ENCODE results near the gene DAD1. TPM values are rescaled to one million over a fixed set of nuclear protein-coding genes. Genes with fewer than 3 reads are reported as not detected.

DAD1 gene
- polyA plus RNA-seq, 1 of the 3 experiments (the other 2 are of a cell fraction) = 406 TPM

DNA sequence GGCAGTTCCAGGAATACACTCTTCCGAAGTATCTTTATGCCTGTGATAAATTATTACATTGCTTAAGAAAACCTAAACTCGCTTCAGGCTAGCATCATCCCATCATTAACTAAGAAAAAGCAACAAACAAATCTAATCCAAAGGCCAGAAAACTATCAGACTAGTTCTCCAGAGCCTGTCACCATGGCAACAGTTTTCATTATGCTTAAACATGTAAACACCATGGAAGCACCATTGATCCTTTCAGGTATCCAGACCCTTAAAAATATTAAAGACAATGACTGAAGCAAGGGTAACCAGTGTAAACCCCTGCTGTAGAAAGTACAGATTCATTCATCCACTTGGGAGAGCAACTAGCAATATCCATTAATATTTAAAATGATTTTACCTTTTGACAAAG, 9.8 kb downstream of the DAD1 start:
- POLR2A ChIA-PET = no interaction called here
- no peak for DNase-seq

GRCh38 chr14:22577334-22577908, 11.6 kb downstream of the DAD1 start:
- no peak overlapping the region for H3K4me2 ChIP-seq
- no peak overlapping the region for H2AFZ ChIP-seq (ENCODE audit: low read depth)
- H3K27me3 ChIP-seq (ENCODE audit: insufficient read depth) = no peaks in the 10 kb centered on the region
- H3K4me3 ChIP-seq (ENCODE audit: low read depth in 2 of 2, low read length in 1 of 2) = no peak overlapping the region
- H3K79me2 ChIP-seq (ENCODE audit: insufficient read depth) = peaks cover 87% of the 10 kb centered on the region
- no peak overlapping the region for H3K9ac ChIP-seq
- no peaks in the 10 kb centered on the region for H3K9me2 ChIP-seq
- no peak for DNase-seq
- H3K4me1 ChIP-seq (ENCODE audit: control insufficient read depth in 1 of 2, insufficient read depth in 2 of 2, low read depth in 1 of 2, low read length in 1 of 2) = peaks cover 0 to 7% of the 10 kb centered on the region in 2 experiments; a peak in 2 of 4 replicates
- H3K27ac ChIP-seq (ENCODE audit: low read depth in 2 of 2, low read length in 1 of 2) = no peak overlapping the region
- POLR2A ChIA-PET = no interaction called here
- H3K36me3 ChIP-seq (replicated peaks in 1 of 2; ENCODE audit: control insufficient read depth in 1 of 2, insufficient read depth in 2 of 2, low read length in 1 of 2) = peaks cover 20 to 22% of the 10 kb centered on the region in 2 experiments
- H3F3A ChIP-seq (replicated peaks; ENCODE audit: insufficient read depth) = peaks cover 14% of the 10 kb centered on the region
- WGBS (ENCODE audit: low lambda C conversion rate) = 90% methylated on average over 6 of the region's 6 CpGs
- H3K9me3 ChIP-seq = no peaks in the 10 kb centered on the region
- CTCF ChIA-PET = no interaction called here
- no peak for TF ChIP-seq FOSL2 (IDR thresholded peaks at IDR 0.05; ENCODE audit: borderline replicate concordance, low read depth)
- no peak for TF ChIP-seq YY1 (IDR thresholded peaks at IDR 0.05; ENCODE audit: low read depth)
- TF ChIP-seq, protein P1, sequence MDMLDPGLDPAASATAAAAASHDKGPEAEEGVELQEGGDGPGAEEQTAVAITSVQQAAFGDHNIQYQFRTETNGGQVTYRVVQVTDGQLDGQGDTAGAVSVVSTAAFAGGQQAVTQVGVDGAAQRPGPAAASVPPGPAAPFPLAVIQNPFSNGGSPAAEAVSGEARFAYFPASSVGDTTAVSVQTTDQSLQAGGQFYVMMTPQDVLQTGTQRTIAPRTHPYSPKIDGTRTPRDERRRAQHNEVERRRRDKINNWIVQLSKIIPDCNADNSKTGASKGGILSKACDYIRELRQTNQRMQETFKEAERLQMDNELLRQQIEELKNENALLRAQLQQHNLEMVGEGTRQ (IDR thresholded peaks at IDR 0.05; ENCODE audit: borderline replicate concordance, low read depth, low read length) = no peak
- no peak for TF ChIP-seq ZBTB33 (IDR thresholded peaks at IDR 0.05; ENCODE audit: borderline replicate concordance, low read depth)
- TF ChIP-seq, protein P2, sequence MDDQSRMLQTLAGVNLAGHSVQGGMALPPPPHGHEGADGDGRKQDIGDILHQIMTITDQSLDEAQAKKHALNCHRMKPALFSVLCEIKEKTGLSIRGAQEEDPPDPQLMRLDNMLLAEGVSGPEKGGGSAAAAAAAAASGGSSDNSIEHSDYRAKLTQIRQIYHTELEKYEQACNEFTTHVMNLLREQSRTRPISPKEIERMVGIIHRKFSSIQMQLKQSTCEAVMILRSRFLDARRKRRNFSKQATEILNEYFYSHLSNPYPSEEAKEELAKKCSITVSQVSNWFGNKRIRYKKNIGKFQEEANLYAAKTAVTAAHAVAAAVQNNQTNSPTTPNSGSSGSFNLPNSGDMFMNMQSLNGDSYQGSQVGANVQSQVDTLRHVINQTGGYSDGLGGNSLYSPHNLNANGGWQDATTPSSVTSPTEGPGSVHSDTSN (IDR thresholded peaks at IDR 0.05) = no peak
- no peak for TF ChIP-seq FOXJ3 (CRISPR knock-in tag; IDR thresholded peaks at IDR 0.05)
- no peak for TF ChIP-seq ELF1 (IDR thresholded peaks at IDR 0.05)
- TF ChIP-seq NRF1 (IDR thresholded peaks at IDR 0.05; ENCODE audit: low read depth, low read length) = no peak
- no peak for TF ChIP-seq RFX5 (IDR thresholded peaks at IDR 0.05; ENCODE audit: low read length)
- TF ChIP-seq USF1 (IDR thresholded peaks at IDR 0.05; ENCODE audit: borderline replicate concordance, low read depth) = no peak
- no peak for TF ChIP-seq SMC3 (IDR thresholded peaks at IDR 0.05; ENCODE audit: low read depth, low read length)
- TF ChIP-seq TCF12 (IDR thresholded peaks at IDR 0.05) = no peak
- peaks cover 31% of the 10 kb centered on the region for H4K20me1 ChIP-seq (ENCODE audit: insufficient read depth)

More for the DNA sequence above, 9.8 kb downstream of the DAD1 start:
- no peak overlapping the region for H3K9ac ChIP-seq
- no peak overlapping the region for H3K27ac ChIP-seq (ENCODE audit: low read depth in 2 of 2, low read length in 1 of 2)
- H3K27me3 ChIP-seq (ENCODE audit: insufficient read depth) = no peaks in the 10 kb centered on the region
- peaks cover 8 to 23% of the 10 kb centered on the region in 2 experiments for H3K36me3 ChIP-seq (replicated peaks in 1 of 2; ENCODE audit: control insufficient read depth in 1 of 2, insufficient read depth in 2 of 2, low read length in 1 of 2)
- no peak overlapping the region for H3K4me3 ChIP-seq (ENCODE audit: low read depth in 2 of 2, low read length in 1 of 2)
- H2AFZ ChIP-seq (ENCODE audit: low read depth) = no peak overlapping the region
- WGBS (ENCODE audit: low lambda C conversion rate) = 100% methylated on average over 2 of the region's 2 CpGs
- peaks cover 31% of the 10 kb centered on the region for H4K20me1 ChIP-seq (ENCODE audit: insufficient read depth)
- H3K79me2 ChIP-seq (ENCODE audit: insufficient read depth) = peaks cover 96% of the 10 kb centered on the region
- H3K9me2 ChIP-seq = no peaks in the 10 kb centered on the region
- peaks cover under 1% of the 10 kb centered on the region for H3F3A ChIP-seq (replicated peaks; ENCODE audit: insufficient read depth)
- no peaks in the 10 kb centered on the region; a peak in 1 of 4 replicates for H3K4me1 ChIP-seq (ENCODE audit: control insufficient read depth in 1 of 2, insufficient read depth in 2 of 2, low read depth in 1 of 2, low read length in 1 of 2)
- no peak overlapping the region for H3K4me2 ChIP-seq
- CTCF ChIA-PET = interaction anchor here (1.0 to 7.9 kb wide), 4 partner anchors 8 to 74 kb away, joined by 3 to 65 read pairs (median 6); no protein-coding TSS in a partner anchor
- H3K9me3 ChIP-seq = no peaks in the 10 kb centered on the region
- TF ChIP-seq JUND (IDR thresholded peaks at IDR 0.05) = no peak

Measured in SK-N-SH (cell line).